ENCODE data around the gene NOL4L.

DNA sequence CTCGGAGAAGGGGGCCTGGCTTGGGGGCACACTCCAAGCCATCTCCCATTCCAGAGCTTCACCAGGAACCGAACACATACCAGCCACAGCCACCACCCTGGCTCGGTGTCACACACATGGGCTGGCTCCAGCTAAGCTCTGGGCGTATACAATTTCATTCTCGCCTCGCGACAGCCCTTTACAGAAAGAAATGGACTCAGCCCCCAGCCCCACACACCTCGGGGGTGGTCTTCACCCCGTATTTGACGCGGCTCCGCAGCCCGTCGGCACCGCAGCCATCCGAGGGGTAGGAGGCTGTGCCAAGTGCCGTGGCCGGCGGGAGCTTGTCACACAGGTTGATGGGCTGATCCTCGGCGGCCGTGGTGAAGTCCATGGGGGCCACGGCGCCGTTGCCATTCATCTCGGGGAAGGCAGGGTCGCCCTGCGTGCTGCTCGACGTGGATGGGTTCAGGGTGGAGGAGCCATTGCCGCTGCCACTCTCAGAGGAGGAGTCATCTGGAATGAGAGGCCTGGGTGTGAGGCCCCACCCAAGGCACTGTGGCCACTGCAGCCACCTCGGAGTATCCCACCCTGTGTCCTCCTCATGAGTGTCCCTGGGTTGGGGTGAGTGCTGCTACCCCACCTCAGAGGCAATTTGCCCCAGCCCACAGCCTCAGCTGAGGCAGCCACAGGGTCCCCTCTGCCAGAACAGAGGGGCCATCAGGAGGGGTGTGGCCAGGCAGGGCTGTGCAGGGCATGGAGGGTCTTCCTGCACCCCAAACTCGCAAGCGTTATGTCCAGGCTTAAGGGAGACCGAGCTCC lies 129.0 kb downstream of the NOL4L start:
- no peak for TF ChIP-seq POLR2A (IDR thresholded peaks at IDR 0.05)
- TF ChIP-seq CTCF (IDR thresholded peaks at IDR 0.05) = no peak
